H9 (cell line): ENCODE results near the gene NHSL2. TPM values are rescaled to one million over a fixed set of nuclear protein-coding genes. Genes with fewer than 3 reads are reported as not detected.
A peak's percentile ranks its signal among the peaks of the same experiment; 100 is the strongest.

Source experiments
- DNase-seq: peaks from one replicate; pipeline ENCODE4 v3.0.0-alpha.2; 2017
- H2AFZ ChIP-seq: one replicate; pipeline ENCODE4 v1.6.1; 2013; ENCODE audit warnings: mild to moderate bottlenecking, low read length, control low read depth, moderate library complexity
- H2AK5ac ChIP-seq: 2 replicates; pipeline ENCODE4 v1.6.1; 2013; ENCODE audit warnings: low read length, control low read depth, mixed read lengths; ENCODE audit not compliant: insufficient read length
- H2BK120ac ChIP-seq: one replicate; pipeline ENCODE4 v1.6.1; 2013; ENCODE audit warnings: low read depth, mild to moderate bottlenecking, low read length, control low read depth, inconsistent platforms; ENCODE audit not compliant: poor library complexity, severe bottlenecking
- H2BK12ac ChIP-seq: 2 replicates; pipeline ENCODE4 v1.6.1; 2013; ENCODE audit warnings: low read length, control low read depth, mixed read lengths, low read depth; ENCODE audit not compliant: insufficient read length
- H2BK15ac ChIP-seq: 2 replicates; pipeline ENCODE4 v1.6.1; 2013; ENCODE audit warnings: low read depth, low read length, control low read depth
- H2BK20ac ChIP-seq: one replicate; pipeline ENCODE4 v1.6.1; 2013; ENCODE audit warnings: low read depth, mild to moderate bottlenecking, low read length, control low read depth, inconsistent platforms; ENCODE audit not compliant: poor library complexity, severe bottlenecking
- H2BK5ac ChIP-seq: 2 replicates; pipeline ENCODE4 v1.6.1; 2013; ENCODE audit warnings: low read length, control low read depth, mixed read lengths; ENCODE audit not compliant: insufficient read length
- H3K14ac ChIP-seq: 2 replicates; pipeline ENCODE4 v1.6.1; 2013; ENCODE audit warnings: low read length, control low read depth; ENCODE audit not compliant: insufficient read depth
- H3K18ac ChIP-seq: 2 replicates; pipeline ENCODE4 v1.6.1; 2013; ENCODE audit warnings: low read depth, mild to moderate bottlenecking, mixed read lengths, low read length, control low read depth; ENCODE audit not compliant: insufficient read length
- H3K23ac ChIP-seq: 2 replicates; pipeline ENCODE4 v1.6.1; 2013; ENCODE audit warnings: low read length, control low read depth, mixed read lengths, low read depth; ENCODE audit not compliant: insufficient read length
- H3K23me2 ChIP-seq: 2 replicates; pipeline ENCODE4 v1.6.1; 2013; ENCODE audit warnings: low read depth, mild to moderate bottlenecking, mixed read lengths, low read length, control low read depth; ENCODE audit not compliant: insufficient read length, poor library complexity, severe bottlenecking
- H3K27ac ChIP-seq: 2 replicates; pipeline ENCODE4 v1.5.1; 2013; ENCODE audit warnings: low read length, control low read depth, mixed read lengths, low read depth; ENCODE audit not compliant: insufficient read length
- H3K27me3 ChIP-seq: 2 replicates; pipeline ENCODE4 v1.6.1; 2013; ENCODE audit warnings: low read length, control low read depth, inconsistent platforms; ENCODE audit not compliant: insufficient read depth
- H3K4ac ChIP-seq: 2 replicates; pipeline ENCODE4 v1.6.1; 2013; ENCODE audit warnings: low read depth, mild to moderate bottlenecking, control low read depth, inconsistent platforms, low read length, moderate library complexity
- H3K4me1 ChIP-seq: 2 replicates; pipeline ENCODE4 v1.6.1; 2013; ENCODE audit warnings: low read length, control low read depth, inconsistent platforms; ENCODE audit not compliant: insufficient read depth
- H3K4me2 ChIP-seq: 2 replicates; pipeline ENCODE4 v1.6.1; 2013; ENCODE audit warnings: low read length, control low read depth, mixed read lengths; ENCODE audit not compliant: insufficient read length, insufficient read depth
- H3K56ac ChIP-seq: 2 replicates; pipeline ENCODE4 v1.6.1; 2013; ENCODE audit warnings: low read depth, mild to moderate bottlenecking, mixed read lengths, low read length, control low read depth; ENCODE audit not compliant: insufficient read length
- H3K79me1 ChIP-seq: 2 replicates; pipeline ENCODE4 v1.6.1; 2013; ENCODE audit warnings: low read depth, mild to moderate bottlenecking, moderate library complexity, low read length, control low read depth, inconsistent platforms; ENCODE audit not compliant: insufficient read depth, poor library complexity, severe bottlenecking
- H3K79me2 ChIP-seq: 2 replicates; pipeline ENCODE4 v1.6.1; 2013; ENCODE audit warnings: low read length, control low read depth, inconsistent platforms; ENCODE audit not compliant: insufficient read depth
- H3K9ac ChIP-seq: 2 replicates; pipeline ENCODE4 v1.6.1; 2013; ENCODE audit warnings: low read length, control low read depth, mixed read lengths; ENCODE audit not compliant: insufficient read length; ENCODE audit errors: extremely low read depth
- H3K9me3 ChIP-seq: one replicate; pipeline ENCODE4 v1.6.1; 2013; ENCODE audit warnings: low read depth, low read length, inconsistent platforms; ENCODE audit not compliant: control insufficient read depth
- H3T11ph ChIP-seq: one replicate; pipeline ENCODE4 v1.6.1; 2013; ENCODE audit warnings: mild to moderate bottlenecking, low read length, control low read depth, inconsistent platforms
- H4K20me1 ChIP-seq: one replicate; pipeline ENCODE4 v1.6.1; 2013; ENCODE audit not compliant: control insufficient read depth, insufficient read length, insufficient read depth
- H4K5ac ChIP-seq: 2 replicates; pipeline ENCODE4 v1.6.1; 2013; ENCODE audit warnings: low read depth, mild to moderate bottlenecking, mixed read lengths, low read length, control low read depth; ENCODE audit not compliant: insufficient read length
- H4K8ac ChIP-seq: replicated peaks from 2 replicates; pipeline ENCODE4 v1.6.1; 2013; ENCODE audit warnings: low read length, control low read depth, mixed read lengths, low read depth; ENCODE audit not compliant: insufficient read length
- H4K91ac ChIP-seq: 2 replicates; pipeline ENCODE4 v1.6.1; 2013; ENCODE audit warnings: low read depth, mild to moderate bottlenecking, moderate library complexity, mixed read lengths, low read length, control low read depth; ENCODE audit not compliant: insufficient read length
- H3K27ac Mint-ChIP-seq, 3 experiments: 2 replicates in 2 of 3; 3 replicates in 1 of 3; pipeline ENCODE4 v1.8.0; 2020 to 2021; ENCODE audit warnings: mixed read lengths in 3 of 3, mild to moderate bottlenecking in 1 of 3, moderate library complexity in 1 of 3
- H3K27me3 Mint-ChIP-seq: 2 replicates; pipeline ENCODE4 v1.8.0; 2021; ENCODE audit warnings: low read depth, mild to moderate bottlenecking, moderate library complexity, mixed read lengths
- H3K36me3 Mint-ChIP-seq, 3 experiments: 2 replicates in 2 of 3; 3 replicates in 1 of 3; pipeline ENCODE4 v1.8.0; 2020 to 2021; ENCODE audit warnings: low read depth in 3 of 3, mixed read lengths in 3 of 3; ENCODE audit not compliant: insufficient read depth in 1 of 3
- H3K4me1 Mint-ChIP-seq, 2 experiments: 2 replicates each; pipeline ENCODE4 v1.8.0; 2020; ENCODE audit warnings: mixed read lengths in 2 of 2
- H3K4me3 Mint-ChIP-seq, 2 experiments: 2 replicates in 1 of 2; 3 replicates in 1 of 2; pipeline ENCODE4 v1.8.0; 2020 to 2021; ENCODE audit warnings: mild to moderate bottlenecking in 2 of 2, mixed read lengths in 2 of 2, moderate library complexity in 1 of 2
- H3K9me3 Mint-ChIP-seq, 2 experiments: 2 replicates in 1 of 2; 3 replicates in 1 of 2; pipeline ENCODE4 v1.8.0; 2020; ENCODE audit warnings: mild to moderate bottlenecking in 2 of 2, mixed read lengths in 2 of 2, moderate library complexity in 1 of 2
- CTCF ChIP-seq: fragments of 200-600 bp; sonication (generic); conservative IDR thresholded peaks from 3 replicates; pipeline ENCODE4 v1.8.0; 2021; ENCODE audit warnings: antibody characterized with exemption, mild to moderate bottlenecking
- WGBS: extraction: QIAGEN DNeasy Blood & Tissue Kit; methylation state at CpG from one replicate; pipeline ENCODE4 v1.1.7; 2013; ENCODE audit warnings: missing lambda C conversion rate, low lambda C conversion rate, mixed read lengths; ENCODE audit not compliant: insufficient read length; ENCODE audit errors: extremely low coverage; 5-methylcytosine and 5-hydroxymethylcytosine counted together
- total RNA-seq: library from RNA; stranded (reverse); gene quantifications from 2 replicates; pipeline ENCODE4 v1.2.1, GENCODE V29; 2021

Gene NHSL2
- total RNA-seq, 1 experiment from 2014 or later: 6.4 TPM

GRCh38 chrX:72053508-72053907 lies 142.9 kb downstream of the NHSL2 start:
- H3K4me1 ChIP-seq: peaks cover 6% of the 10 kb centered on the region; the same call in 1 of the 2 replicates
- Mint-ChIP-seq H3K27me3 (peaks cover 2% of the 10 kb centered on the region; the same call in 1 of the 2 replicates), H3K4me3 (peak overlapping the region in 1 of 2 experiments; percentile 16; a peak in 2 of 5 replicates), H3K36me3 (peaks cover 7 to 11% (median 10%) of the 10 kb centered on the region in 3 experiments; a peak in 6 of 7 replicates), H3K9me3 (peaks cover 71 to 73% of the 10 kb centered on the region in 2 experiments), H3K27ac (peak overlapping the region in 2 of 3 experiments; percentile 14 to 41; a peak in 3 of 7 replicates), H3K4me1 (peaks cover 43 to 49% of the 10 kb centered on the region in 2 experiments)
- H2BK120ac ChIP-seq: no peak overlapping the region
- H2BK20ac ChIP-seq: no peak overlapping the region
- no peak overlapping the region for H3K9ac ChIP-seq
- no peak overlapping the region for H2BK12ac ChIP-seq
- no peak overlapping the region for H2AFZ ChIP-seq
- no peak overlapping the region for H3K23ac ChIP-seq
- no peak overlapping the region for H3K56ac ChIP-seq
- no peak overlapping the region for H3K4ac ChIP-seq
- no peak overlapping the region for H3K14ac ChIP-seq
- WGBS: no CpG with 5 or more reads among the region's 5 CpGs
- peaks cover 43% of the 10 kb centered on the region for H3K9me3 ChIP-seq
- no peak overlapping the region for H2BK5ac ChIP-seq
- H3K79me2 ChIP-seq: no peaks in the 10 kb centered on the region
- no peak for TF ChIP-seq CTCF
- H2AK5ac ChIP-seq: no peak overlapping the region
- H3K4me2 ChIP-seq: no peak overlapping the region
- no peaks in the 10 kb centered on the region for H4K20me1 ChIP-seq
- H3T11ph ChIP-seq: no peak overlapping the region
- H2BK15ac ChIP-seq: no peak overlapping the region
- no peak overlapping the region for H4K8ac ChIP-seq
- no peak overlapping the region for H3K18ac ChIP-seq
- H3K27ac ChIP-seq: peak overlapping the region; percentile 90
- no peak for DNase-seq
- H3K23me2 ChIP-seq: no peaks in the 10 kb centered on the region
- no peak overlapping the region for H4K91ac ChIP-seq
- no peaks in the 10 kb centered on the region for H3K27me3 ChIP-seq
- H4K5ac ChIP-seq: no peak overlapping the region
- no peaks in the 10 kb centered on the region for H3K79me1 ChIP-seq
